ENCODE results near the gene TIGIT.

The TIGIT gene

GRCh38 chr3:114294940-114295480, 1.2 kb downstream of the TIGIT start:
- no peak overlapping the region for H3K27ac ChIP-seq
- ChIA-PET CTCF (no interaction called here), POLR2A (ENCODE audit: low non-redundant PET) (no interaction called here)
- TF ChIP-seq CTCF (conservative IDR thresholded peaks at IDR 0.05; ENCODE audit: low read depth) = no peak
- no peak for DNase-seq (ENCODE audit: low spot score)

- no peak for TF ChIP-seq CTCF (conservative IDR thresholded peaks at IDR 0.05; ENCODE audit: low read depth)
- ChIA-PET CTCF (no interaction called here), POLR2A (ENCODE audit: low non-redundant PET) (no interaction called here)
- DNase-seq (ENCODE audit: low spot score) = no peak
- no peak overlapping the region for H3K27ac ChIP-seq
Measured at GRCh38 chr3:114295946-114296345, 2.1 kb downstream of the TIGIT start.

- ChIA-PET POLR2A (ENCODE audit: low non-redundant PET) (no interaction called here), CTCF (interaction anchor here (0.5 to 0.7 kb wide), 4 partner anchors 8 to 662 kb away, joined by 3 to 5 read pairs (median 4); no protein-coding TSS in a partner anchor)
- TF ChIP-seq CTCF (conservative IDR thresholded peaks at IDR 0.05; ENCODE audit: low read depth) = peak; percentile 17; the same call in 1 of the 2 replicates
- H3K27ac ChIP-seq = no peak overlapping the region
- DNase-seq (ENCODE audit: low spot score) = peak; percentile 29
Measured at GRCh38 chr3:114299421-114299820, 5.6 kb downstream of the TIGIT start.

- no peak for DNase-seq (ENCODE audit: low spot score)
- CTCF ChIA-PET = interaction anchor here (0.5 kb wide), 1 partner anchor 661 kb away, joined by 4 read pairs; no protein-coding TSS in a partner anchor
- POLR2A ChIA-PET (ENCODE audit: low non-redundant PET) = no interaction called here
- no peak overlapping the region for H3K27ac ChIP-seq
- TF ChIP-seq CTCF (conservative IDR thresholded peaks at IDR 0.05; ENCODE audit: low read depth) = no peak
Measured at GRCh38 chr3:114299941-114300624, 6.3 kb downstream of the TIGIT start.

- ChIA-PET CTCF (no interaction called here), POLR2A (ENCODE audit: low non-redundant PET) (no interaction called here)
- TF ChIP-seq CTCF (conservative IDR thresholded peaks at IDR 0.05; ENCODE audit: low read depth) = no peak
- no peak for DNase-seq (ENCODE audit: low spot score)
- H3K27ac ChIP-seq = no peak overlapping the region
Measured at GRCh38 chr3:114307222-114307830, 13.5 kb downstream of the TIGIT start.

GRCh38 chr3:114307832-114308231, 14.0 kb downstream of the TIGIT start:
- CTCF ChIA-PET = no interaction called here
- POLR2A ChIA-PET (ENCODE audit: low non-redundant PET) = no interaction called here
- no peak for DNase-seq (ENCODE audit: low spot score)
- no peak for TF ChIP-seq CTCF (conservative IDR thresholded peaks at IDR 0.05; ENCODE audit: low read depth)
- H3K27ac ChIP-seq = no peak overlapping the region
